ENCODE results near the gene MFAP4.

The MFAP4 gene

GRCh38 chr17:19386974-19387920, at the start of gene MFAP4:
Gene MFAP4, minus strand, starts transcription at chr17:19387190. Its CDS starts 35 bp downstream, at chr17:19387155.
- no peak for DNase-seq

- no peak for DNase-seq
Observed at GRCh38 chr17:19433727-19434340, 46.8 kb upstream of the MFAP4 start.

GRCh38 chr17:19433255-19433654, 46.3 kb upstream of the MFAP4 start:
- no peak for DNase-seq

GRCh38 chr17:19431691-19432090, 44.7 kb upstream of the MFAP4 start:
- DNase-seq: no peak

- no peak for DNase-seq
Observed at GRCh38 chr17:19426631-19427030, 39.6 kb upstream of the MFAP4 start.

- no peak for DNase-seq
Observed at GRCh38 chr17:19424934-19425868, 38.2 kb upstream of the MFAP4 start.

GRCh38 chr17:19421926-19422325, 34.9 kb upstream of the MFAP4 start:
- no peak for DNase-seq

GRCh38 chr17:19421219-19421618, 34.2 kb upstream of the MFAP4 start:
- no peak for DNase-seq

- no peak for DNase-seq
Observed at GRCh38 chr17:19418251-19418992, 31.4 kb upstream of the MFAP4 start.

- no peak for DNase-seq
Observed at GRCh38 chr17:19417611-19418010, 30.6 kb upstream of the MFAP4 start.

GRCh38 chr17:19415806-19416775, 29.1 kb upstream of the MFAP4 start:
- no peak for DNase-seq

GRCh38 chr17:19415311-19415710, 28.3 kb upstream of the MFAP4 start:
- DNase-seq: no peak

GRCh38 chr17:19414396-19415280, 27.6 kb upstream of the MFAP4 start:
- no peak for DNase-seq

GRCh38 chr17:19413761-19414160, 26.8 kb upstream of the MFAP4 start:
- DNase-seq: no peak

- DNase-seq: no peak
Observed at GRCh38 chr17:19412984-19413383, 26.0 kb upstream of the MFAP4 start.

- no peak for DNase-seq
Observed at GRCh38 chr17:19412510-19412909, 25.5 kb upstream of the MFAP4 start.

- no peak for DNase-seq
Observed at GRCh38 chr17:19411631-19412030, 24.6 kb upstream of the MFAP4 start.

- DNase-seq: no peak
Observed at GRCh38 chr17:19410875-19411620, 24.1 kb upstream of the MFAP4 start, which contains the start of gene RNF112. Gene RNF112, plus strand, starts transcription at chr17:19411232. Its CDS starts 177 bp downstream, at chr17:19411409.

GRCh38 chr17:19410091-19410490, 23.1 kb upstream of the MFAP4 start:
- DNase-seq: no peak

All from NCI-H2081 treated with DMSO at 0.1 percent for 48 hours (cell line).